ENCODE results near the gene ADIPOR2. TPM values are rescaled to one million over a fixed set of nuclear protein-coding genes. Genes with fewer than 3 reads are reported as not detected.
"Not testable (repeated sequence)": the region's sequence is repeated elsewhere in the genome, so short reads cannot be mapped to it uniquely, and the experiment has no call there.

ADIPOR2 gene
- total and polyA plus RNA-seq, 5 donors from 2014 or later, result 1.8 to 26.3 (median 2.6) TPM

DNA sequence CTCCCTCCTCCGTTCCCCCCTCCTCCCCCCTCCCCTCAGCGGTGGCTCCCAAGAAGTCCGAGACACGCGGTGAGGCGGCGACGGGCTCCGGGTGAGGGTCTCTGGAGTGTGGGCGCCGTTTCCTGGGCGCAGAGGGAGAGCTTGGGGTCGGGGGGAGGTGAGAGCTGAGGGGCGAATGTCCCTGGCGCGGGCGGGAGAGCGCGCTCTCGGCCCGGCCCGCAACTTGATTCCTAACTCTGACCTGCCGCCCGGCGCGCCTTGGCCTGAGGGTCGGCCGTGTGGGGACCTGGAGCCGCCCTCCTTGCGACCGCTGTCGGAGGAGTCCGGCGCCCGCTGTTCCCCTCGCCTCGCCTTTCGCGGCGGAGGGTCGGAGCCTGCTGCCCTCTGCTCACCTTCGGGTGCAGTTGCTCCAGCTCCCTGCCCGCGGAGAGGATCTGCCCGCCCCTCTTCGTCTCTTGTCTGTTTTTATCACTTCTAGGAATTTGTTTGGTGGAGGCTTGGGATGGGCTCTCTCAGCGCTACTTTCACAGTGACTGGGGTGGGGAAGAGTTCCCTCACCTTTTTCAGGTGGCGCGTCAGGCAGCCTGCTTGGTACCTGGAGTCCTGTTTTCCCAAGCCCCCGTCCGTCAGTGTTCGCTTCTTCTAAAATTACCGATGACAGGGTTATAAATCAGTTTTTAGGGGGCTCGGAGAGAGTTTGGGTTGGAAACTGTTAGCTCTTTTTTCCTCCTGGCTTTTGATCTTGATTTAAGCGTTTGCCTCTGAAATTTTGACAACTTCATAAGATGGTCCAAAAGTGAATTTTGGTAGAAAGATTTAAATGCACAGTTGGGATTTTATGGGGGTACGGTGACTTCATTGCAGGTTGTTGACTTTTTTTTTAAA, 495 bp downstream of the ADIPOR2 start:
- Mint-ChIP-seq H3K36me3 (no peaks in the 10 kb centered on the region), H3K4me3 (peak overlapping the region; percentile 90 to 98 (median 94)), H3K27ac (peak overlapping the region; percentile 38 to 100 (median 99)), H3K4me1 (peaks cover 26 to 57% (median 39%) of the 10 kb centered on the region in 4 donors), H3K27me3 (peaks cover 7% of the 10 kb centered on the region), H3K9me3 (no peaks in the 10 kb centered on the region)
- peak overlapping the region; percentile 94 for H3K27ac ChIP-seq (ENCODE audit: insufficient read depth, low read length, poor library complexity, severe bottlenecking)
- H3K4me1 ChIP-seq (ENCODE audit: control insufficient read depth, insufficient read depth, low read length, poor library complexity, severe bottlenecking), result peaks cover 29% of the 10 kb centered on the region
- ATAC-seq (ENCODE audit: low read depth in 2 of 2), result peak in 1 of 2 donors; percentile 10
- H3K4me3 ChIP-seq (ENCODE audit: low read depth, low read length), result peak overlapping the region; percentile 80
- no peaks in the 10 kb centered on the region for H3K9me3 ChIP-seq (ENCODE audit: control insufficient read depth in 2 of 2, low read length in 2 of 2)
- DNase-seq, result peak in 2 of 3 donors; percentile 6 to 38
- H3K27me3 ChIP-seq (ENCODE audit: control insufficient read depth, insufficient read depth, low read length), result no peaks in the 10 kb centered on the region
- no peaks in the 10 kb centered on the region for H3K36me3 ChIP-seq (ENCODE audit: control insufficient read depth, insufficient read depth, low read length)

DNA sequence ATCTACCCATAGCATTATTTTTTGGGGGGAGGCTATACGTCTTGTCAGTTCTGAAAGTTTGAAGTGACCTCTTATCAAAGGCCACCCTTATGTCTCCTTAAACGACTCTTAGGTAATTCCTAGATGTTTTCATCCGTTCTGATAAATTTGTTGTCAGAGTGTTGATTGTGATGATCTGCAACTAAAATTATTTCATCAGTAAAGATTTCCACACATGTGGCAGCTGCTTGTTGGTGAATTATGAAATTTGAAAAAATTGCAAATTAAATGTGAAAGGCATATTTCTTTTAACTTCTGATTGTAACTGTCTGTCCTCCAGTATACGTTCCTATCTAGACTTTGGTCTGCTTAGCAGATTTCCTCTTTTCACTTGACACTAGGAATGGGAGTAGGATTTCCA, 1.4 kb downstream of the ADIPOR2 start:
- peak overlapping the region; percentile 80 for H3K4me3 ChIP-seq (ENCODE audit: low read depth, low read length)
- H3K27me3 Mint-ChIP-seq, result peaks cover 6% of the 10 kb centered on the region

DNA sequence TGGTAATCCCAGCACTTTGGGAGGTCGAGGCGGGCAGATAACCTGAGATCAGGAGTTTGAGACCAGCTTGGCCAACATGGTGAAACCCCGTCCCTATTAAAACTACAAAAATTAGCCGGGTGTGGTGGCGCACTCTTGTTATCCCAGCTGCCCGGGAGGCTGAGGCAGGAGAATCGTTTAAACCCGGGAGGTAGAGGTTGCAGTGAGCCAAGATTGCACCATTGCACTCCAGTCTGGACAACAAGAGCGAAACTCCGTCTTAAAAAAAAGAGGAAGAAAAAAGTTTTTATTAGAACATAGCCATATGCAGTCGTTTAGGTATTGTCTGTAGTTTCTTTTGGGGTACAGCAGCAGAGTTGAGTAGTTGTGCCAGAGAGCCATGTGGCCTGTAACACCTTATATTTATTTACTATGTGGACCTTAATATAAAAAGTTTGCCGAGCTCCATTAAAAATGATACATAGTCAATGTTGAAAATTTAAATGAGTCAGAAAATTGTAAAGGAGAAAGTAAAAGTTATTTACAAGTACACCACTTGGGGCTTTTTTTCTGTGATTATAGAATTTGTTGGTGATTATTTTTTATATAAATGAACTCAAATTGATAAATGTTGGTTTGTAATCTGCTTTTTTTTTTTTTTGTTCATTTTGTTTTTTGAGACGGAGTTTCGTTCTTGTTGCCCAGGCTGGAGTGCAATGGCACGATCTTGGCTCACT, 2.2 kb downstream of the ADIPOR2 start:
- ATAC-seq (ENCODE audit: low read depth in 2 of 2) (no peak), DNase-seq (no peak)
- no peaks in the 10 kb centered on the region for H3K27me3 ChIP-seq (ENCODE audit: control insufficient read depth, insufficient read depth, low read length)
- no peak overlapping the region for H3K4me3 ChIP-seq (ENCODE audit: low read depth, low read length)
- H3K27ac ChIP-seq (ENCODE audit: insufficient read depth, low read length, poor library complexity, severe bottlenecking), result no peak overlapping the region
- Mint-ChIP-seq H3K27ac (peak overlapping the region in 2 of 3 donors; percentile 69 to 88), H3K27me3 (no peaks in the 10 kb centered on the region), H3K4me3 (peak overlapping the region; percentile 75 to 98 (median 90)), H3K9me3 (no peaks in the 10 kb centered on the region), H3K36me3 (no peaks in the 10 kb centered on the region), H3K4me1 (peaks cover 41 to 74% (median 54%) of the 10 kb centered on the region in 4 donors)
- H3K9me3 ChIP-seq (ENCODE audit: control insufficient read depth in 2 of 2, low read length in 2 of 2), result no peaks in the 10 kb centered on the region
- peaks cover 33% of the 10 kb centered on the region for H3K4me1 ChIP-seq (ENCODE audit: control insufficient read depth, insufficient read depth, low read length, poor library complexity, severe bottlenecking)
- H3K36me3 ChIP-seq (ENCODE audit: control insufficient read depth, insufficient read depth, low read length), result no peaks in the 10 kb centered on the region

More for the DNA sequence above, 1.4 kb downstream of the ADIPOR2 start:
- Mint-ChIP-seq H3K27ac (peak overlapping the region; percentile 23 to 100 (median 99)), H3K36me3 (no peaks in the 10 kb centered on the region), H3K4me1 (peaks cover 34 to 66% (median 47%) of the 10 kb centered on the region in 4 donors), H3K4me3 (peak overlapping the region; percentile 90 to 98 (median 94)), H3K9me3 (no peaks in the 10 kb centered on the region)
- H3K9me3 ChIP-seq (ENCODE audit: control insufficient read depth in 2 of 2, low read length in 2 of 2), result no peaks in the 10 kb centered on the region
- H3K27ac ChIP-seq (ENCODE audit: insufficient read depth, low read length, poor library complexity, severe bottlenecking), result no peak overlapping the region
- no peaks in the 10 kb centered on the region for H3K36me3 ChIP-seq (ENCODE audit: control insufficient read depth, insufficient read depth, low read length)
- no peak for DNase-seq
- no peak for ATAC-seq (ENCODE audit: low read depth in 2 of 2)
- peaks cover 33% of the 10 kb centered on the region for H3K4me1 ChIP-seq (ENCODE audit: control insufficient read depth, insufficient read depth, low read length, poor library complexity, severe bottlenecking)
- H3K27me3 ChIP-seq (ENCODE audit: control insufficient read depth, insufficient read depth, low read length), result no peaks in the 10 kb centered on the region

DNA sequence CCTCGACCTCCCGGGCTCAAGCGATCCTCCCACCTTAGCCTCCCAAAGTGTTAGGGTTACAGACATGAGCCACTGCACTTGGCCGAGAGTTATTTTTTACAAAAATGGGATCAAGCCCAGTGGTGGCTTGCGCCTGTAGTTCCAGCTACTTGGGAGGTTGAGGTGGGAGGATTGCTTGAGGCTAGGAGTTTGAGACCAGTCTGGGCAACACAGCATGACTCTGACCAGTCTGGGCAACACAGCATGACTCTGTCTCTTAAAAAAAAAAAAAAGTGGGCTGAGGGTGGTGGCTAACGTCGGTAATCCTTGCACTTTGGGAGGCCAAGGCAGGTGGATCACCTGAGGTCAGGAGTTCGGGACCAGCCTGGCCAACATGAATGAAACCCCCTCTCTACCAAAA, 4.2 kb downstream of the ADIPOR2 start:
- H3K27me3 Mint-ChIP-seq; H3K4me3 ChIP-seq (ENCODE audit: low read depth, low read length); H3K36me3 Mint-ChIP-seq; H3K9me3 Mint-ChIP-seq; H3K36me3 ChIP-seq (ENCODE audit: control insufficient read depth, insufficient read depth, low read length); H3K4me3 Mint-ChIP-seq; H3K9me3 ChIP-seq (ENCODE audit: control insufficient read depth in 2 of 2, low read length in 2 of 2); H3K27me3 ChIP-seq (ENCODE audit: control insufficient read depth, insufficient read depth, low read length); H3K27ac Mint-ChIP-seq; DNase-seq; H3K27ac ChIP-seq (ENCODE audit: insufficient read depth, low read length, poor library complexity, severe bottlenecking); ATAC-seq (ENCODE audit: low read depth in 2 of 2): not testable (repeated sequence)
- H3K4me1 Mint-ChIP-seq, result peaks cover 53 to 82% (median 63%) of the 10 kb centered on the region in 4 donors
- H3K4me1 ChIP-seq (ENCODE audit: control insufficient read depth, insufficient read depth, low read length, poor library complexity, severe bottlenecking), result peaks cover 30% of the 10 kb centered on the region

DNA sequence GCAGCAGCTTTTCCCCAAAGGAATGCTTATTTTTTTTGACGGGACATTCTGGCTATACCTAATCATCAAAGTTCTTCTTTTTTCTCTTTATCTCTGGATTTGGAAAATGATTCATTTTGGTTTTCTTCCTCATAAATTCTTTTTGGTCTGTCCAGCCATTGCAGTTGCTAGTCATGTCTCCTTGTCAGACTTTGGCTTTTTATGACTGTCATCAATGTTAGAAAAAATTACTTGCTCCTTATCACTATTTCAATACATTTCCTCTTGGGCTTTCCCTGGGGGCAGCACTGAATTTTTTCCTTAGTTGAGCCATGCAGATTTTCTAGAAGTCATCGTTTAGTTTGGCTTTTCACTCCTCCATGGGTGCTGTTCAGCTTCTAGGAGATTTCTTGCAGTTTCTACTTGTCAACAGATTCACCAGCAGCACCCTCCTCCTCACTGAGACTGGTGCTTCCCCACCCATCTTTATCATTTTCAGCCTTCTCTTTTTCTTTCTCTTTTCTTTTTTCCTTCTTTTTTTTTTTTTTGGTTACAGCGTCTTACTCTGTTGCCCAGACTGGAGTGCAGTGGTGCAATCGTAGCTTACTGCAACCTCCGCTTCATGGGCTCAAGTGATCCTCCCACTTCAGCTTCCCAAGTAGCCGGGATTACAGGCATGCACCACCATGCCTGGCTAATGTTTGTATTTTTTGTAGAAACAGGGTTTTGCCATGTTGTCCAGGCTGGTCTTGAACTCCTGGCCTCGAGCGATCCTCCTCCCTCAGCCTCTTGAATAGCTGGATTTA, 5.2 kb downstream of the ADIPOR2 start:
- no peak for DNase-seq
- peaks cover 24% of the 10 kb centered on the region for H3K4me1 ChIP-seq (ENCODE audit: control insufficient read depth, insufficient read depth, low read length, poor library complexity, severe bottlenecking)
- no peaks in the 10 kb centered on the region for H3K27me3 Mint-ChIP-seq
- H3K36me3 Mint-ChIP-seq, result no peaks in the 10 kb centered on the region
- H3K4me3 ChIP-seq (ENCODE audit: low read depth, low read length), result no peak overlapping the region
- H3K36me3 ChIP-seq (ENCODE audit: control insufficient read depth, insufficient read depth, low read length), result no peaks in the 10 kb centered on the region
- peak overlapping the region in 2 of 4 donors; percentile 73 to 81 for H3K4me3 Mint-ChIP-seq
- H3K4me1 Mint-ChIP-seq, result peaks cover 48 to 82% (median 65%) of the 10 kb centered on the region in 4 donors
- ATAC-seq (ENCODE audit: low read depth in 2 of 2), result no peak
- no peak overlapping the region for H3K27ac ChIP-seq (ENCODE audit: insufficient read depth, low read length, poor library complexity, severe bottlenecking)
- peak overlapping the region in 1 of 3 donors; percentile 52 for H3K27ac Mint-ChIP-seq
- H3K9me3 Mint-ChIP-seq, result no peaks in the 10 kb centered on the region
- H3K27me3 ChIP-seq (ENCODE audit: control insufficient read depth, insufficient read depth, low read length), result no peaks in the 10 kb centered on the region
- no peaks in the 10 kb centered on the region for H3K9me3 ChIP-seq (ENCODE audit: control insufficient read depth in 2 of 2, low read length in 2 of 2)

DNA sequence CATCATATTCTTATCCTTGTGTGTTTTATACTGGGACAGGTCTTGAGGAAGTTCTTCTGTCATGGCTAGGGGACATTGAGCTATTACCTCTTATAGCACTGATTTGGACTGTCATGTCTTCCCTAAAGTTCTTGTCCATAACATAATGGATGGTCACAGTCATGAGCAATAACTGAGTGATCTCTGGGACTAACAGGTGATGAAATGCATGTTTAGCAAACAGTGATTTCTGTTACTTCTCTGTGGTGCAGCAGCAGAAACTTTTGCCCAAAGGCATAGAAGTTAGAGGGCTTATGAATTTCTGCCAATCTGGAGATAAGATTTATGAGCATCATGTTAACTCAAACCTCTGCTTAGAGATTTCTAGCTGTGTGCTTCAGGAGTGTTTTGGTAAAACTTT, 5.9 kb downstream of the ADIPOR2 start:
- H3K4me3 Mint-ChIP-seq, result peak overlapping the region in 1 of 4 donors; percentile 73
- peaks cover 48 to 82% (median 64%) of the 10 kb centered on the region in 4 donors for H3K4me1 Mint-ChIP-seq

DNA sequence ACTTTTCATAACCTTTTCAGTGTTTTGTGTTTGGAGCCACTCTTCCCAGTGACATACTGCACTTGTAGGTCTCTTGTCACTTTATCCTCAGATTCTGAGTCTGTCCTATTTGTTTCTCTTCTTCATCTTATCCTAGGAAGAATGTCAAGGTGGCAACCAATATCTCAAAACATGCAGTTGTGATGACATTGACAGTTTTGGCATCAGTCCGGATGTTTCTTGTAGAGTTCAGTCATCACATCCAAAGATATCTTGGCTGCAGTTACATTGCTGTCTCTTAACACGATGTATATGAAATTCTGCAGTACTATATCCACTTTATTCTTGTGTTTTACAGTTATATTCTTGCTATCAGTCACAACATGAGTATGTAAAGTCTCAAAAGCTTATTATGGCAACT, 6.4 kb downstream of the ADIPOR2 start:
- H3K9me3 Mint-ChIP-seq, result no peaks in the 10 kb centered on the region
- DNase-seq (no peak), ATAC-seq (ENCODE audit: low read depth in 2 of 2) (no peak)
- H3K27me3 Mint-ChIP-seq, result no peaks in the 10 kb centered on the region
- Histone ChIP-seq H3K9me3 (ENCODE audit: control insufficient read depth in 2 of 2, low read length in 2 of 2) (no peaks in the 10 kb centered on the region), H3K27me3 (ENCODE audit: control insufficient read depth, insufficient read depth, low read length) (no peaks in the 10 kb centered on the region), H3K27ac (ENCODE audit: insufficient read depth, low read length, poor library complexity, severe bottlenecking) (no peak overlapping the region), H3K4me3 (ENCODE audit: low read depth, low read length) (no peak overlapping the region), H3K36me3 (ENCODE audit: control insufficient read depth, insufficient read depth, low read length) (no peaks in the 10 kb centered on the region), H3K4me1 (ENCODE audit: control insufficient read depth, insufficient read depth, low read length, poor library complexity, severe bottlenecking) (peaks cover 19% of the 10 kb centered on the region)
- H3K36me3 Mint-ChIP-seq, result no peaks in the 10 kb centered on the region
- peak overlapping the region in 1 of 4 donors; percentile 73 for H3K4me3 Mint-ChIP-seq
- peak overlapping the region in 1 of 3 donors; percentile 6 for H3K27ac Mint-ChIP-seq
- H3K4me1 Mint-ChIP-seq, result peaks cover 47 to 80% (median 64%) of the 10 kb centered on the region in 4 donors

More for the DNA sequence above, 5.9 kb downstream of the ADIPOR2 start:
- ATAC-seq (ENCODE audit: low read depth in 2 of 2) (no peak), DNase-seq (no peak)
- Histone ChIP-seq H3K4me3 (ENCODE audit: low read depth, low read length) (no peak overlapping the region), H3K9me3 (ENCODE audit: control insufficient read depth in 2 of 2, low read length in 2 of 2) (no peaks in the 10 kb centered on the region), H3K27ac (ENCODE audit: insufficient read depth, low read length, poor library complexity, severe bottlenecking) (no peak overlapping the region), H3K27me3 (ENCODE audit: control insufficient read depth, insufficient read depth, low read length) (no peaks in the 10 kb centered on the region), H3K4me1 (ENCODE audit: control insufficient read depth, insufficient read depth, low read length, poor library complexity, severe bottlenecking) (peaks cover 19% of the 10 kb centered on the region), H3K36me3 (ENCODE audit: control insufficient read depth, insufficient read depth, low read length) (no peaks in the 10 kb centered on the region)
- H3K27ac Mint-ChIP-seq, result peak overlapping the region in 2 of 3 donors; percentile 8 to 52
- H3K27me3 Mint-ChIP-seq, result no peaks in the 10 kb centered on the region
- H3K36me3 Mint-ChIP-seq, result no peaks in the 10 kb centered on the region
- no peaks in the 10 kb centered on the region for H3K9me3 Mint-ChIP-seq

All from CD4-positive, CD25-positive, alpha-beta regulatory T cell (primary cell).